ENCODE data around the gene CNTN2. TPM values are rescaled to one million over a fixed set of nuclear protein-coding genes. Genes with fewer than 3 reads are reported as not detected.

Gene CNTN2
- total RNA-seq, 1 experiment from 2014 or later: not detected

GRCh38 chr1:205028924-205029323 lies 14.1 kb upstream of the CNTN2 start:
- Histone ChIP-seq H3F3A (ENCODE audit: insufficient read depth, low read depth) (no peaks in the 10 kb centered on the region), H3K27me3 (ENCODE audit: insufficient read depth, low read depth) (peaks cover 97% of the 10 kb centered on the region), H3K9me2 (ENCODE audit: insufficient read depth) (no peaks in the 10 kb centered on the region), H4K20me1 (ENCODE audit: insufficient read depth) (no peaks in the 10 kb centered on the region; the same call in 1 of the 2 replicates), H2AFZ (no peak overlapping the region), H3K4me3 (no peak overlapping the region), H3K4me1 (replicated peaks; ENCODE audit: insufficient read depth) (no peaks in the 10 kb centered on the region), H3K4me2 (no peak overlapping the region), H3K27ac (no peak overlapping the region), H3K36me3 (ENCODE audit: low read depth) (no peaks in the 10 kb centered on the region), H3K79me2 (ENCODE audit: low read depth) (no peaks in the 10 kb centered on the region), H3K9me3 (ENCODE audit: insufficient read depth, low read depth) (no peaks in the 10 kb centered on the region)
- CTCF ChIA-PET: no interaction called here
- no TSS peak for BruUV-seq (replicated peaks)
- TF ChIP-seq CTCF (conservative IDR thresholded peaks at IDR 0.05) (no peak), EZH2 (IDR thresholded peaks at IDR 0.05; ENCODE audit: low read depth) (no peak)
- intact Hi-C loops (cut with micrococcal nuclease; ENCODE audit: unreplicated experiment): no loop called here
- POLR2A ChIA-PET (ENCODE audit: unreplicated experiment): no interaction called here
- no peak for DNase-seq

GRCh38 chr1:205030241-205030640 lies 12.8 kb upstream of the CNTN2 start:
- no peak overlapping the region for H3K4me3 ChIP-seq
- intact Hi-C loops (cut with micrococcal nuclease; ENCODE audit: unreplicated experiment): no loop called here
- ChIA-PET CTCF (no interaction called here), POLR2A (ENCODE audit: unreplicated experiment) (no interaction called here)
- no peaks in the 10 kb centered on the region for H3K9me2 ChIP-seq (ENCODE audit: insufficient read depth)
- no peak overlapping the region for H3K4me2 ChIP-seq
- TF ChIP-seq EZH2 (IDR thresholded peaks at IDR 0.05; ENCODE audit: low read depth): no peak
- TF ChIP-seq CTCF (conservative IDR thresholded peaks at IDR 0.05): no peak
- no TSS peak for BruUV-seq (replicated peaks)
- no peak overlapping the region for H2AFZ ChIP-seq
- no peaks in the 10 kb centered on the region; the same call in 1 of the 2 replicates for H4K20me1 ChIP-seq (ENCODE audit: insufficient read depth)
- no peaks in the 10 kb centered on the region for H3K36me3 ChIP-seq (ENCODE audit: low read depth)
- H3F3A ChIP-seq (ENCODE audit: insufficient read depth, low read depth): no peaks in the 10 kb centered on the region
- DNase-seq: no peak
- no peaks in the 10 kb centered on the region for H3K9me3 ChIP-seq (ENCODE audit: insufficient read depth, low read depth)
- no peaks in the 10 kb centered on the region for H3K79me2 ChIP-seq (ENCODE audit: low read depth)
- H3K4me1 ChIP-seq (replicated peaks; ENCODE audit: insufficient read depth): no peaks in the 10 kb centered on the region
- H3K27ac ChIP-seq: no peak overlapping the region
- peaks cover 97% of the 10 kb centered on the region for H3K27me3 ChIP-seq (ENCODE audit: insufficient read depth, low read depth)

- intact Hi-C loops (cut with micrococcal nuclease; ENCODE audit: unreplicated experiment): no loop called here
- TF ChIP-seq EZH2 (IDR thresholded peaks at IDR 0.05; ENCODE audit: low read depth) (no peak), CTCF (conservative IDR thresholded peaks at IDR 0.05) (no peak)
- H3K27ac ChIP-seq: no peak overlapping the region
- ChIA-PET CTCF (no interaction called here), POLR2A (ENCODE audit: unreplicated experiment) (no interaction called here)
- no peaks in the 10 kb centered on the region; the same call in 1 of the 2 replicates for H4K20me1 ChIP-seq (ENCODE audit: insufficient read depth)
- no peaks in the 10 kb centered on the region for H3K9me3 ChIP-seq (ENCODE audit: insufficient read depth, low read depth)
- BruUV-seq (replicated peaks): no TSS peak
- no peak for DNase-seq
- H3K79me2 ChIP-seq (ENCODE audit: low read depth): no peaks in the 10 kb centered on the region
- no peak overlapping the region for H2AFZ ChIP-seq
- H3K9me2 ChIP-seq (ENCODE audit: insufficient read depth): no peaks in the 10 kb centered on the region
- no peaks in the 10 kb centered on the region for H3F3A ChIP-seq (ENCODE audit: insufficient read depth, low read depth)
- H3K4me3 ChIP-seq: no peak overlapping the region
- H3K36me3 ChIP-seq (ENCODE audit: low read depth): no peaks in the 10 kb centered on the region
- no peak overlapping the region for H3K4me2 ChIP-seq
- no peaks in the 10 kb centered on the region for H3K4me1 ChIP-seq (replicated peaks; ENCODE audit: insufficient read depth)
- H3K27me3 ChIP-seq (ENCODE audit: insufficient read depth, low read depth): peaks cover 97% of the 10 kb centered on the region
Measured at GRCh38 chr1:205030896-205031295, 12.1 kb upstream of the CNTN2 start.

All from PC-9 (cell line).